ENCODE results near the gene KIAA0513.

KIAA0513 gene

GRCh38 chr16:85101956-85102630, 74.5 kb downstream of the KIAA0513 start:
- H3K4me3 Mint-ChIP-seq: no peak overlapping the region
- H3K27ac Mint-ChIP-seq: no peak overlapping the region
- peaks cover 25% of the 10 kb centered on the region for H3K27me3 Mint-ChIP-seq (ENCODE audit: low read depth, poor library complexity)
- DNase-seq: no peak
- no peaks in the 10 kb centered on the region for H3K36me3 Mint-ChIP-seq (ENCODE audit: low read depth)
- H3K9me3 Mint-ChIP-seq: no peaks in the 10 kb centered on the region
- TF ChIP-seq CTCF (IDR thresholded peaks at IDR 0.05): no peak
- peaks cover 14% of the 10 kb centered on the region for H3K4me1 Mint-ChIP-seq

GRCh38 chr16:85103114-85104079, 75.8 kb downstream of the KIAA0513 start:
- Mint-ChIP-seq H3K27ac (no peak overlapping the region), H3K9me3 (no peaks in the 10 kb centered on the region), H3K4me3 (no peak overlapping the region), H3K27me3 (ENCODE audit: low read depth, poor library complexity) (peaks cover 27% of the 10 kb centered on the region), H3K4me1 (peaks cover 14% of the 10 kb centered on the region), H3K36me3 (ENCODE audit: low read depth) (no peaks in the 10 kb centered on the region)
- no peak for DNase-seq
- TF ChIP-seq CTCF (IDR thresholded peaks at IDR 0.05): no peak

DNA sequence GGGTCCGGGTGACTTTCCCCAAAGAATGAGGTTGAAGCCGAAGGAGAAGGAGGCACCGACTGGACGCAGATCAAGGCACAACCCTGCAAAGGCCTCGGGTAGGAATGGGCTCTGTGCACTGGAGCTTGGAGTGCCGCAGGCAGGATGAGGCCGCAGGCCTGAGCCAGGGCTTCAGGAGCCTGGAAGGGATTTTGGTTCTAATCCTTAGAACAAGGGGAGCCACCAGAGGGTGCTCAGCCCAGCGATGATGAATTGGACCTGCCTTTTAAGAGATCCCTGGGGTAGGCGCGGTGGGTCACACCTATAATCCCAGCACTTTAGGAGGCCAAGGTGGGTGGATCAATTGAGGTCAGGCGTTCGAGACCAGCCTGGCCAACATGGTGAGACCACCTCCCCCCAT, 76.6 kb downstream of the KIAA0513 start:
- no peak for TF ChIP-seq CTCF (IDR thresholded peaks at IDR 0.05)
- H3K27ac Mint-ChIP-seq: no peak overlapping the region
- no peaks in the 10 kb centered on the region for H3K36me3 Mint-ChIP-seq (ENCODE audit: low read depth)
- no peak overlapping the region for H3K4me3 Mint-ChIP-seq
- H3K4me1 Mint-ChIP-seq: peaks cover 14% of the 10 kb centered on the region
- no peaks in the 10 kb centered on the region for H3K9me3 Mint-ChIP-seq
- no peak for DNase-seq
- H3K27me3 Mint-ChIP-seq (ENCODE audit: low read depth, poor library complexity): peaks cover 22% of the 10 kb centered on the region

- H3K9me3 Mint-ChIP-seq: no peaks in the 10 kb centered on the region
- DNase-seq: no peak
- no peak overlapping the region for H3K27ac Mint-ChIP-seq
- H3K4me3 Mint-ChIP-seq: no peak overlapping the region
- H3K36me3 Mint-ChIP-seq (ENCODE audit: low read depth): no peaks in the 10 kb centered on the region
- no peak for TF ChIP-seq CTCF (IDR thresholded peaks at IDR 0.05)
- peaks cover 28% of the 10 kb centered on the region for H3K27me3 Mint-ChIP-seq (ENCODE audit: low read depth, poor library complexity)
- peaks cover 14% of the 10 kb centered on the region for H3K4me1 Mint-ChIP-seq
These were observed 77.3 kb downstream of the KIAA0513 start for GRCh38 chr16:85104821-85105391.

GRCh38 chr16:85105475-85105874, 77.9 kb downstream of the KIAA0513 start:
- no peak for TF ChIP-seq CTCF (IDR thresholded peaks at IDR 0.05)
- peaks cover 28% of the 10 kb centered on the region for H3K27me3 Mint-ChIP-seq (ENCODE audit: low read depth, poor library complexity)
- H3K4me3 Mint-ChIP-seq: no peak overlapping the region
- no peak overlapping the region for H3K27ac Mint-ChIP-seq
- H3K36me3 Mint-ChIP-seq (ENCODE audit: low read depth): no peaks in the 10 kb centered on the region
- H3K4me1 Mint-ChIP-seq: peaks cover 14% of the 10 kb centered on the region
- no peaks in the 10 kb centered on the region for H3K9me3 Mint-ChIP-seq
- DNase-seq: no peak

Measured in nephron progenitor cell (in vitro differentiated cells).